HUDEP-2 (cell line): ENCODE results near the gene THEM5.
"Not testable (repeated sequence)": the region's sequence is repeated elsewhere in the genome, so short reads cannot be mapped to it uniquely, and the experiment has no call there.

Experiments used
- DNase-seq, 76 experiments: peaks; one replicate each; lab custom pipeline; 2025; ENCODE audit not compliant: unreplicated experiment in 76 of 76; lab: John Stamatoyannopoulos, UW

The THEM5 gene

GRCh38 chr1:151853411-151853943 is at the start of gene THEM5:
Gene THEM5, minus strand, starts transcription at chr1:151853712. Its CDS starts 147 bp downstream, at chr1:151853565.
- DNase-seq: peak in 49 of 76 experiments; percentile 8 to 67 (median 35)

GRCh38 chr1:151902858-151903257 is 49.3 kb upstream of the THEM5 start:
- no peak for DNase-seq

GRCh38 chr1:151900804-151901203 is 47.3 kb upstream of the THEM5 start:
- not testable (repeated sequence) for DNase-seq

- peak in 13 of 76 experiments; percentile 3 to 23 (median 8) for DNase-seq
Observed at GRCh38 chr1:151898519-151898991, 45.0 kb upstream of the THEM5 start.

- DNase-seq: no peak
Observed at GRCh38 chr1:151897991-151898431, 44.5 kb upstream of the THEM5 start.

GRCh38 chr1:151893176-151893924 is 39.8 kb upstream of the THEM5 start:
- DNase-seq: no peak

- no peak for DNase-seq
Observed at GRCh38 chr1:151892190-151892589, 38.7 kb upstream of the THEM5 start.

GRCh38 chr1:151891512-151891911 is 38.0 kb upstream of the THEM5 start:
- no peak for DNase-seq

GRCh38 chr1:151888972-151889570 is 35.6 kb upstream of the THEM5 start:
- no peak for DNase-seq

GRCh38 chr1:151887028-151887427 is 33.5 kb upstream of the THEM5 start:
- DNase-seq: no peak

GRCh38 chr1:151885479-151885878 is 32.0 kb upstream of the THEM5 start:
- DNase-seq: no peak

- DNase-seq: not testable (repeated sequence)
Observed at GRCh38 chr1:151884879-151885278, 31.4 kb upstream of the THEM5 start.

GRCh38 chr1:151884445-151884844 is 30.9 kb upstream of the THEM5 start:
- not testable (repeated sequence) for DNase-seq

GRCh38 chr1:151883898-151884297 is 30.4 kb upstream of the THEM5 start:
- not testable (repeated sequence) for DNase-seq

- DNase-seq: not testable (repeated sequence)
Observed at GRCh38 chr1:151882918-151883317, 29.4 kb upstream of the THEM5 start.

GRCh38 chr1:151882466-151882865 is 29.0 kb upstream of the THEM5 start:
- no peak for DNase-seq

GRCh38 chr1:151881479-151881878 is 28.0 kb upstream of the THEM5 start:
- DNase-seq: no peak

- DNase-seq: no peak
Observed at GRCh38 chr1:151875419-151876097, 22.0 kb upstream of the THEM5 start.

GRCh38 chr1:151872776-151873175 is 19.3 kb upstream of the THEM5 start:
- DNase-seq: not testable (repeated sequence)

- DNase-seq: no peak
Observed at GRCh38 chr1:151871284-151872030, 17.9 kb upstream of the THEM5 start.
